Stimulated activated CD4-positive, alpha-beta T cell treated with anti-CD3 and anti-CD28 coated beads, Interleukin-1b, Interleukin-23, amount 100 ng/mL, for 1 hour (primary cell): ENCODE measurements around the gene RPL41.

Experiments
- DNase-seq, 2 donors: peaks; one replicate each; pipeline ENCODE4 v3.0.0-alpha.2; 2020; ENCODE audit warnings: low read depth in 2 of 2

The RPL41 gene

GRCh38 chr12:56127888-56128669, 11.6 kb downstream of the RPL41 start, which contains the start of gene ESYT1:
Gene ESYT1 (plus strand): TSS chr12:56128267. CDS start chr12:56128320, 53 bp downstream.
- peak; percentile 77 to 97 for DNase-seq

GRCh38 chr12:56128670-56129205, 12.3 kb downstream of the RPL41 start:
- DNase-seq, result no peak

GRCh38 chr12:56129206-56129941, 12.9 kb downstream of the RPL41 start:
- DNase-seq, result peak; percentile 19 to 58

- DNase-seq, result no peak
Observed at GRCh38 chr12:56129942-56130495, 13.6 kb downstream of the RPL41 start.

- DNase-seq, result no peak
Observed at GRCh38 chr12:56130876-56131275, 14.4 kb downstream of the RPL41 start.

GRCh38 chr12:56134897-56135296, 18.5 kb downstream of the RPL41 start:
- no peak for DNase-seq

- DNase-seq, result no peak
Observed at GRCh38 chr12:56137853-56138571, 21.6 kb downstream of the RPL41 start.

GRCh38 chr12:56141946-56142784, 25.7 kb downstream of the RPL41 start:
- DNase-seq, result no peak

GRCh38 chr12:56143217-56143616, 26.8 kb downstream of the RPL41 start:
- no peak for DNase-seq

- DNase-seq, result no peak
Observed at GRCh38 chr12:56143870-56144269, 27.4 kb downstream of the RPL41 start.

- no peak for DNase-seq
Observed at GRCh38 chr12:56145217-56145616, 28.8 kb downstream of the RPL41 start.

- DNase-seq, result no peak
Observed at GRCh38 chr12:56146492-56147460, 30.3 kb downstream of the RPL41 start.

GRCh38 chr12:56150563-56150962, 34.1 kb downstream of the RPL41 start:
- DNase-seq, result no peak

- DNase-seq, result no peak
Observed at GRCh38 chr12:56151672-56152131, 35.3 kb downstream of the RPL41 start.

GRCh38 chr12:56152132-56152755, 35.8 kb downstream of the RPL41 start, which contains the start of gene MYL6B:
Gene MYL6B (plus strand): TSS chr12:56152587. CDS start chr12:56153919, 1,332 bp downstream.
- peak; percentile 81 to 83 for DNase-seq

- no peak for DNase-seq
Observed at GRCh38 chr12:56152756-56153677, 36.6 kb downstream of the RPL41 start.

GRCh38 chr12:56153678-56154065, 37.2 kb downstream of the RPL41 start:
- no peak for DNase-seq

GRCh38 chr12:56154246-56154771, 37.9 kb downstream of the RPL41 start:
- DNase-seq, result no peak
